Transverse colon (tissue), 4 donors: Measurements from ENCODE around the gene COTL1.

Source experiments
- CTCF ChIP-seq, 5 experiments: fragments of 200-600 bp in 3 of 5; fragments of 450-650 bp in 2 of 5; sonication (generic) in 3 of 5; IDR thresholded peaks; 1 replicate in 2 of 5; 2 replicates in 3 of 5; pipeline ENCODE4 v1.5.1; 2016 to 2017; ENCODE audit warnings: antibody characterized with exemption in 5 of 5, inconsistent platforms in 3 of 5, mild to moderate bottlenecking in 2 of 5, moderate library complexity in 1 of 5
- POLR2AphosphoS5 ChIP-seq, 3 donors: sonication (generic); formaldehyde crosslinking; IDR thresholded peaks; one replicate each; pipeline ENCODE4 v1.6.1; 2016; ENCODE audit warnings: antibody characterized with exemption in 3 of 3

- no peak for TF ChIP-seq POLR2AphosphoS5 (IDR thresholded peaks at IDR 0.05)
- no peak for TF ChIP-seq CTCF (IDR thresholded peaks at IDR 0.05)
These were observed 70.3 kb downstream of the COTL1 start for GRCh38 chr16:84547546-84548061.
